ENCODE results near the gene ROCK2. TPM values are rescaled to one million over a fixed set of nuclear protein-coding genes. Genes with fewer than 3 reads are reported as not detected.

ROCK2 gene
- total and polyA plus RNA-seq, 2 of the 8 experiments (the other 6 are each of a cell fraction or from before 2014, with no cell fraction given), result 2.7 to 29.0 TPM

GRCh38 chr2:11310212-11310611, 34.2 kb downstream of the ROCK2 start:
- H2AK5ac ChIP-seq (ENCODE audit: low read depth, low read length), result no peak overlapping the region
- H2BK12ac ChIP-seq (ENCODE audit: low read depth, low read length), result no peak overlapping the region
- no peaks in the 10 kb centered on the region for H3K23me2 ChIP-seq (ENCODE audit: low read depth, low read length)
- H3K9ac ChIP-seq (replicated peaks in 1 of 4; ENCODE audit: extremely low read depth in 1 of 4, low read depth in 3 of 4, low read length in 3 of 4), result no peak overlapping the region
- no peak overlapping the region for H2BK5ac ChIP-seq (ENCODE audit: low read depth, low read length)
- H3K23ac ChIP-seq (ENCODE audit: insufficient read length), result no peak overlapping the region
- H3K27ac ChIP-seq (ENCODE audit: low read depth, low read length), result no peak overlapping the region
- no peak overlapping the region for H2BK120ac ChIP-seq (replicated peaks; ENCODE audit: low read depth, low read length)
- no peak overlapping the region for H2BK15ac ChIP-seq (ENCODE audit: low read length)
- H3K79me1 ChIP-seq (ENCODE audit: low read depth, low read length), result no peaks in the 10 kb centered on the region; the same call in 1 of the 2 replicates
- POLR2A ChIA-PET (ENCODE audit: partially characterized antibody), result interaction anchor here (1.2 kb wide), 1 partner anchor 34 kb away, joined by 3 read pairs; the partner anchor contains the start of gene ROCK2
- no peak overlapping the region for H4K5ac ChIP-seq (ENCODE audit: insufficient read length, low read depth, low read length)
- no peak overlapping the region for H3K56ac ChIP-seq (replicated peaks; ENCODE audit: insufficient read length, low read depth, low read length)
- no peak overlapping the region for H2AFZ ChIP-seq (ENCODE audit: low read length)
- WGBS, 2 experiments (ENCODE audit: extremely low coverage in 1 of 2, insufficient coverage in 1 of 2, insufficient read length in 1 of 2, insufficient replicate concordance in 2 of 2, low coverage in 1 of 2, low lambda C conversion rate in 2 of 2, missing lambda C conversion rate in 1 of 2), result 57% methylated on average over 5 of the region's 5 CpGs; no CpG with 5 or more reads in 1 of the 2 experiments
- H4K91ac ChIP-seq (replicated peaks; ENCODE audit: insufficient read length, low read length), result no peak overlapping the region
- no peaks in the 10 kb centered on the region for H3K27me3 ChIP-seq (replicated peaks in 1 of 4; ENCODE audit: control insufficient read depth in 3 of 4, extremely low read depth in 1 of 4, insufficient read depth in 3 of 4, low read length in 3 of 4)
- H4K20me1 ChIP-seq (replicated peaks in 1 of 2; ENCODE audit: control insufficient read depth in 1 of 2, insufficient read depth in 2 of 2, low read length in 2 of 2), result peaks cover 0 to 2% of the 10 kb centered on the region in 2 experiments
- CTCF ChIA-PET (ENCODE audit: partially characterized antibody), result interaction anchor here (0.5 to 2.8 kb wide), 3 partner anchors 11 to 101 kb away, joined by 4 to 14 read pairs (median 5); no protein-coding TSS in a partner anchor
- H4K8ac ChIP-seq (ENCODE audit: extremely low read depth, insufficient read depth, low read length), result no peak overlapping the region
- H3K9me3 ChIP-seq (ENCODE audit: insufficient read depth in 2 of 2, low read depth in 1 of 2, low read length in 1 of 2), result no peaks in the 10 kb centered on the region
- H2BK20ac ChIP-seq (ENCODE audit: low read length), result no peak overlapping the region
- no peak overlapping the region for H3K14ac ChIP-seq (ENCODE audit: insufficient read length)
- no peaks in the 10 kb centered on the region for H3K36me3 ChIP-seq (ENCODE audit: control insufficient read depth in 2 of 4, insufficient read depth in 4 of 4, low read length in 3 of 4)
- FAIRE-seq (no peak), DNase-seq (ENCODE audit: low read depth in 1 of 2, low spot score in 2 of 2) (no peak)
- H3K4me3 ChIP-seq (ENCODE audit: extremely low read depth in 1 of 4, insufficient read depth in 2 of 4, low read depth in 3 of 4, low read length in 4 of 4), result no peak overlapping the region
- H3K79me2 ChIP-seq (ENCODE audit: control insufficient read depth in 1 of 2, insufficient read depth in 2 of 2, low read length in 2 of 2), result peaks cover 0 to 88% of the 10 kb centered on the region in 2 experiments; a peak in 2 of 4 replicates
- H3K4me2 ChIP-seq (ENCODE audit: insufficient read depth in 1 of 2, low read depth in 2 of 2, low read length in 2 of 2), result no peak overlapping the region
- no peaks in the 10 kb centered on the region for H3K4me1 ChIP-seq (replicated peaks in 1 of 4; ENCODE audit: control insufficient read depth in 3 of 4, insufficient read depth in 4 of 4, low read length in 3 of 4)
- no peak overlapping the region for H3K18ac ChIP-seq (ENCODE audit: extremely low read depth, low read length)
- H3K4ac ChIP-seq (replicated peaks; ENCODE audit: insufficient read length, low read depth, low read length), result no peak overlapping the region
- no peak for TF ChIP-seq PHF8 (conservative IDR thresholded peaks at IDR 0.05; ENCODE audit: low read depth, low read length)
- TF ChIP-seq SP2 (IDR thresholded peaks at IDR 0.05; ENCODE audit: low read length), result no peak
- no peak for TF ChIP-seq CREB1 (IDR thresholded peaks at IDR 0.05)
- no peak for TF ChIP-seq TAF1 (IDR thresholded peaks at IDR 0.05; ENCODE audit: low read depth, low read length)
- TF ChIP-seq MAX (IDR thresholded peaks at IDR 0.05), result no peak
- no peak for TF ChIP-seq GABPA (IDR thresholded peaks at IDR 0.05; ENCODE audit: borderline replicate concordance, insufficient read depth, low read length)
- TF ChIP-seq RXRA (IDR thresholded peaks at IDR 0.05; ENCODE audit: insufficient read depth, low read depth, low read length), result no peak
- TF ChIP-seq HDAC2 (IDR thresholded peaks at IDR 0.05; ENCODE audit: borderline replicate concordance in 1 of 2, low read depth in 2 of 2, low read length in 2 of 2), result no peak
- TF ChIP-seq YY1 (IDR thresholded peaks at IDR 0.05; ENCODE audit: low read depth, low read length), result no peak
- TF ChIP-seq CBX8 (IDR thresholded peaks at IDR 0.05; ENCODE audit: borderline replicate concordance, low read depth, low read length), result no peak
- TF ChIP-seq CTBP2 (IDR thresholded peaks at IDR 0.05; ENCODE audit: borderline replicate concordance, insufficient read depth, insufficient read length, low read length), result no peak
- TF ChIP-seq ASH2L (IDR thresholded peaks at IDR 0.05; ENCODE audit: low read length), result no peak
- no peak for TF ChIP-seq TEAD4 (IDR thresholded peaks at IDR 0.05; ENCODE audit: low read depth, low read length)
- no peak for TF ChIP-seq TAF7 (optimal IDR thresholded peaks at IDR 0.05; ENCODE audit: borderline replicate concordance, low read depth, low read length)

Measured in H1 (cell line).